Measurements from ENCODE around the gene DOP1B.

GRCh38 chr21:36117286-36117741, 39.3 kb upstream of the DOP1B start:
- TF ChIP-seq CTCF (IDR thresholded peaks at IDR 0.05) (no peak), POLR2A (IDR thresholded peaks at IDR 0.05) (no peak), EP300 (IDR thresholded peaks at IDR 0.05) (no peak)
